ENCODE data around the gene MAGEF1. TPM values are rescaled to one million over a fixed set of nuclear protein-coding genes. Genes with fewer than 3 reads are reported as not detected.

The MAGEF1 gene
- total RNA-seq: 10.9 and 11.2 TPM in 2 replicates

GRCh38 chr3:184711493-184712247 is at the start of gene MAGEF1:
TSS of gene MAGEF1 (minus strand) at chr3:184712064. CDS start at chr3:184711821, 243 bp downstream.
- intact Hi-C loops (cut with micrococcal nuclease): loop anchor here (1.0 to 10.0 kb wide), 4 partner anchors 74 to 347 kb away; partner anchors contain the start of genes CLCN2, EPHB3, POLR2H and VPS8

GRCh38 chr3:184761075-184761841 is 49.4 kb upstream of the MAGEF1 start:
- intact Hi-C loops (cut with micrococcal nuclease): no loop called here

- intact Hi-C loops (cut with micrococcal nuclease): no loop called here
Observed at GRCh38 chr3:184760337-184761074, 48.6 kb upstream of the MAGEF1 start.

GRCh38 chr3:184759666-184760200 is 47.9 kb upstream of the MAGEF1 start:
- intact Hi-C loops (cut with micrococcal nuclease): no loop called here

GRCh38 chr3:184758056-184758455 is 46.2 kb upstream of the MAGEF1 start:
- intact Hi-C loops (cut with micrococcal nuclease): no loop called here

- intact Hi-C loops (cut with micrococcal nuclease): no loop called here
Observed at GRCh38 chr3:184757022-184757651, 45.3 kb upstream of the MAGEF1 start.

- intact Hi-C loops (cut with micrococcal nuclease): no loop called here
Observed at GRCh38 chr3:184756151-184757021, 44.5 kb upstream of the MAGEF1 start.

GRCh38 chr3:184755315-184755731 is 43.5 kb upstream of the MAGEF1 start:
- intact Hi-C loops (cut with micrococcal nuclease): no loop called here

GRCh38 chr3:184752361-184752760 is 40.5 kb upstream of the MAGEF1 start:
- intact Hi-C loops (cut with micrococcal nuclease): no loop called here

GRCh38 chr3:184751204-184752040 is 39.6 kb upstream of the MAGEF1 start:
- intact Hi-C loops (cut with micrococcal nuclease): no loop called here

GRCh38 chr3:184750349-184751083 is 38.7 kb upstream of the MAGEF1 start:
- intact Hi-C loops (cut with micrococcal nuclease): no loop called here

GRCh38 chr3:184749168-184749744 is 37.4 kb upstream of the MAGEF1 start:
- intact Hi-C loops (cut with micrococcal nuclease): no loop called here

- intact Hi-C loops (cut with micrococcal nuclease): no loop called here
Observed at GRCh38 chr3:184748219-184749135, 36.6 kb upstream of the MAGEF1 start.

- intact Hi-C loops (cut with micrococcal nuclease): no loop called here
Observed at GRCh38 chr3:184746131-184747120, 34.6 kb upstream of the MAGEF1 start.

GRCh38 chr3:184745526-184745925 is 33.7 kb upstream of the MAGEF1 start:
- intact Hi-C loops (cut with micrococcal nuclease): no loop called here

- intact Hi-C loops (cut with micrococcal nuclease): no loop called here
Observed at GRCh38 chr3:184743248-184743647, 31.4 kb upstream of the MAGEF1 start.

Measured in T-helper 2 cell treated with Interferon-gamma antibody and Interleukin-4, amounts not matched to agents 100 ng/mL and 5 ng/mL, for 36 hours (primary cell).